Pons (tissue), 1 donor: Measurements from ENCODE around the gene B3GNT5.
A peak's percentile ranks its signal among the peaks of the same experiment; 100 is the strongest.

Experiments
- DNase-seq: peaks from one replicate; pipeline ENCODE4 v3.0.0-alpha.2; 2016; ENCODE audit warnings: low spot score

Gene B3GNT5

GRCh38 chr3:183265834-183266417 lies 12.9 kb downstream of the B3GNT5 start:
- DNase-seq: no peak

- DNase-seq: no peak
These were observed 13.4 kb downstream of the B3GNT5 start for GRCh38 chr3:183266454-183266853.

GRCh38 chr3:183267140-183267539 lies 14.1 kb downstream of the B3GNT5 start:
- DNase-seq: no peak

- DNase-seq: no peak
These were observed 15.3 kb downstream of the B3GNT5 start for GRCh38 chr3:183268366-183268765.

GRCh38 chr3:183269345-183269744 lies 16.3 kb downstream of the B3GNT5 start:
- DNase-seq: no peak

GRCh38 chr3:183270344-183270743 lies 17.3 kb downstream of the B3GNT5 start:
- no peak for DNase-seq

GRCh38 chr3:183272142-183272541 lies 19.1 kb downstream of the B3GNT5 start:
- DNase-seq: no peak

- DNase-seq: no peak
These were observed 19.7 kb downstream of the B3GNT5 start for GRCh38 chr3:183272791-183273190.

- DNase-seq: no peak
These were observed 21.6 kb downstream of the B3GNT5 start for GRCh38 chr3:183274609-183275008.

GRCh38 chr3:183275418-183275817 lies 22.4 kb downstream of the B3GNT5 start:
- DNase-seq: no peak

- no peak for DNase-seq
These were observed 22.9 kb downstream of the B3GNT5 start for GRCh38 chr3:183275937-183276336.

- DNase-seq: no peak
These were observed 24.2 kb downstream of the B3GNT5 start for GRCh38 chr3:183277260-183277659.

- no peak for DNase-seq
These were observed 25.5 kb downstream of the B3GNT5 start for GRCh38 chr3:183278479-183279088.

- no peak for DNase-seq
These were observed 26.3 kb downstream of the B3GNT5 start for GRCh38 chr3:183279371-183279770.

- DNase-seq: no peak
These were observed 28.2 kb downstream of the B3GNT5 start for GRCh38 chr3:183281126-183281797.

GRCh38 chr3:183283886-183284285 lies 30.8 kb downstream of the B3GNT5 start:
- no peak for DNase-seq

- DNase-seq: no peak
These were observed 31.5 kb downstream of the B3GNT5 start for GRCh38 chr3:183284570-183284969.

- no peak for DNase-seq
These were observed 32.3 kb downstream of the B3GNT5 start for GRCh38 chr3:183285318-183285717.

- DNase-seq: peak; percentile 85
These were observed 32.9 kb downstream of the B3GNT5 start for GRCh38 chr3:183285828-183286457.

- DNase-seq: no peak
These were observed 34.4 kb downstream of the B3GNT5 start for GRCh38 chr3:183287301-183287971.

GRCh38 chr3:183288117-183288516 lies 35.1 kb downstream of the B3GNT5 start:
- no peak for DNase-seq

- DNase-seq: no peak
These were observed 37.2 kb downstream of the B3GNT5 start for GRCh38 chr3:183290216-183290615.
